Prostate gland (tissue), 2 donors: ENCODE results near the gene GPR25. TPM values are rescaled to one million over a fixed set of nuclear protein-coding genes. Genes with fewer than 3 reads are reported as not detected.
A peak's percentile ranks its signal among the peaks of the same experiment; 100 is the strongest.

Experiments used
- DNase-seq: peaks from one replicate; pipeline ENCODE4 v3.0.0-alpha.2; 2019; ENCODE audit warnings: low spot score
- H3K27ac ChIP-seq, 2 donors: fragments of 200-600 bp; sonication (generic); 2 replicates each; pipeline ENCODE4 v1.5.1; 2017 to 2019
- H3K27me3 ChIP-seq: fragments of 200-600 bp; sonication (generic); replicated peaks from 2 replicates; pipeline ENCODE4 v1.5.1; 2019; ENCODE audit not compliant: insufficient read depth
- H3K36me3 ChIP-seq, 2 donors: fragments of 200-600 bp; sonication (generic); 1 replicate in 1 of 2; 2 replicates in 1 of 2; pipeline versions ENCODE4 v1.5.1 to v1.8.1; 2017 to 2019
- H3K4me1 ChIP-seq: fragments of 200-600 bp; sonication (generic); replicated peaks from 2 replicates; pipeline ENCODE4 v1.5.1; 2019
- H3K4me3 ChIP-seq, 2 donors: fragments of 200-600 bp; sonication (generic); 2 replicates each; pipeline ENCODE4 v1.5.1; 2017 to 2019
- H3K9me3 ChIP-seq: fragments of 200-600 bp; sonication (generic); 2 replicates; pipeline ENCODE4 v1.5.1; 2017
- CTCF ChIP-seq, 4 experiments: fragments of 200-600 bp in 2 of 4; fragments of 450-650 bp in 2 of 4; sonication (generic) in 2 of 4; IDR thresholded peaks; 1 replicate in 3 of 4; 2 replicates in 1 of 4; pipeline ENCODE4 v1.5.1; 2016 to 2019; ENCODE audit warnings: antibody characterized with exemption in 4 of 4, mild to moderate bottlenecking in 2 of 4, moderate library complexity in 2 of 4
- POLR2A ChIP-seq: fragments of 450-650 bp; IDR thresholded peaks from one replicate; pipeline ENCODE4 v1.6.1; 2016; ENCODE audit warnings: antibody characterized with exemption, mild to moderate bottlenecking
- POLR2AphosphoS5 ChIP-seq: sonication (generic); formaldehyde crosslinking; IDR thresholded peaks from one replicate; pipeline ENCODE4 v1.6.1; 2017; ENCODE audit warnings: antibody characterized with exemption
- WGBS: methylation state at CpG from one replicate; pipeline ENCODE4 v1.1.5; 2018; 5-methylcytosine and 5-hydroxymethylcytosine counted together
- intact Hi-C: fragments of 100-400 bp; cut with DNase I; formaldehyde crosslinking; loops from one replicate; pipeline ENCODE4 v1.14.2; 2022
- total RNA-seq, 2 donors: library from RNA; depleted of rRNA; stranded (reverse); fragments of >200 nt; gene quantifications; one replicate each; pipeline ENCODE4 v1.1.0, GENCODE V29; 2016

Gene GPR25
- total RNA-seq, 2 donors from 2014 or later: 1.2 TPM; not detected in 1

GRCh38 chr1:200896531-200897196 lies 23.9 kb downstream of the GPR25 start:
- TF ChIP-seq CTCF (IDR thresholded peaks at IDR 0.05): no peak
- peak; percentile 85 for TF ChIP-seq POLR2A
- no peak for TF ChIP-seq POLR2AphosphoS5
- H3K27ac ChIP-seq: peak overlapping the region in 1 of 2 donors; percentile 17
- H3K4me3 ChIP-seq: peak overlapping the region; percentile 29 to 30
- WGBS: 51% methylated on average over 10 of the region's 10 CpGs
- H3K27me3 ChIP-seq: no peaks in the 10 kb centered on the region
- intact Hi-C loops: no loop called here
- DNase-seq: peak; percentile 50
- H3K9me3 ChIP-seq: no peaks in the 10 kb centered on the region
- no peaks in the 10 kb centered on the region for H3K4me1 ChIP-seq
- H3K36me3 ChIP-seq: no peaks in the 10 kb centered on the region

- Histone ChIP-seq H3K27ac (peak overlapping the region in 1 of 2 donors; percentile 17), H3K36me3 (no peaks in the 10 kb centered on the region), H3K27me3 (no peaks in the 10 kb centered on the region), H3K9me3 (no peaks in the 10 kb centered on the region), H3K4me1 (no peaks in the 10 kb centered on the region), H3K4me3 (no peak overlapping the region)
- no peak for TF ChIP-seq POLR2A
- no peak for TF ChIP-seq CTCF (IDR thresholded peaks at IDR 0.05)
- no peak for TF ChIP-seq POLR2AphosphoS5
- intact Hi-C loops: no loop called here
- no peak for DNase-seq
- 90% methylated on average over 5 of the region's 5 CpGs for WGBS
These were observed 24.5 kb downstream of the GPR25 start for GRCh38 chr1:200897259-200897658.

- no peaks in the 10 kb centered on the region for H3K9me3 ChIP-seq
- no peaks in the 10 kb centered on the region for H3K27me3 ChIP-seq
- DNase-seq: no peak
- H3K4me1 ChIP-seq: no peaks in the 10 kb centered on the region
- no peaks in the 10 kb centered on the region for H3K36me3 ChIP-seq
- WGBS: 53% methylated on average over 3 of the region's 3 CpGs
- TF ChIP-seq CTCF (IDR thresholded peaks at IDR 0.05) (no peak), POLR2A (no peak), POLR2AphosphoS5 (no peak)
- H3K4me3 ChIP-seq: no peak overlapping the region
- H3K27ac ChIP-seq: no peak overlapping the region
- intact Hi-C loops: no loop called here
These were observed 26.2 kb downstream of the GPR25 start for GRCh38 chr1:200899015-200899386.

DNA sequence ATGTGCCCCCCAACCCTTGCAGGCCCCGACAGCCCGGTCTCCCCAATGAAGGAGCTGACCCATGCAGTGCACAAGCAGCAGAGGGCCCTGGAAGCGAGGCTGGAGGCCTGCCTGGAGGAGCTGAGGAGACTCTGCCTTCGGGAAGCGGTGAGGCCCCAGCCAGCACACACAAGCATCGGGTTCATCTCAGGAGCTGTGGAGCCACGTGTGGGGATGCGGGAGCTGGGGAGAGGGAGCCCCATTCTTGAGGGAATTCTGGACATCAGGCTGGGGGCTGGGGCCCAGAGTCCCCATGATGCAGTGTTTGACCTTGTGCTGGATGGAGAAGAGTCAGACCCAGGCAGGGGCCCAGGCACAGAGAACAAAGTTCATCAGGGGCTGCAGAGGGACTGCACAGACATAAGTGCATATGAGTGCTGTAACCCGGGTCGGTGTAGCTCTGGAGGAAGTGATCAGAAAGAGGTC lies 26.7 kb downstream of the GPR25 start:
- Histone ChIP-seq H3K4me3 (no peak overlapping the region), H3K27me3 (no peaks in the 10 kb centered on the region), H3K4me1 (no peaks in the 10 kb centered on the region), H3K36me3 (no peaks in the 10 kb centered on the region), H3K27ac (no peak overlapping the region), H3K9me3 (no peaks in the 10 kb centered on the region)
- intact Hi-C loops: no loop called here
- no peak for DNase-seq
- no peak for TF ChIP-seq POLR2A
- TF ChIP-seq POLR2AphosphoS5: no peak
- TF ChIP-seq CTCF (IDR thresholded peaks at IDR 0.05): no peak
- WGBS: 94% methylated on average over 10 of the region's 10 CpGs
